HG03159 (cell line): Measurements from ENCODE around the gene ERMN.
"Not testable (repeated sequence)": the region's sequence is repeated elsewhere in the genome, so short reads cannot be mapped to it uniquely, and the experiment has no call there.

ENCODE experiments used
- ATAC-seq: cut with Tn5 transposase; IDR thresholded peaks from one replicate; pipeline ENCODE4 v1.9.1; 2021; ENCODE audit warnings: mild to moderate bottlenecking, moderate library complexity; ENCODE audit not compliant: unreplicated experiment

ERMN gene, protein sequence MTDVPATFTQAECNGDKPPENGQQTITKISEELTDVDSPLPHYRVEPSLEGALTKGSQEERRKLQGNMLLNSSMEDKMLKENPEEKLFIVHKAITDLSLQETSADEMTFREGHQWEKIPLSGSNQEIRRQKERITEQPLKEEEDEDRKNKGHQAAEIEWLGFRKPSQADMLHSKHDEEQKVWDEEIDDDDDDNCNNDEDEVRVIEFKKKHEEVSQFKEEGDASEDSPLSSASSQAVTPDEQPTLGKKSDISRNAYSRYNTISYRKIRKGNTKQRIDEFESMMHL

DNA sequence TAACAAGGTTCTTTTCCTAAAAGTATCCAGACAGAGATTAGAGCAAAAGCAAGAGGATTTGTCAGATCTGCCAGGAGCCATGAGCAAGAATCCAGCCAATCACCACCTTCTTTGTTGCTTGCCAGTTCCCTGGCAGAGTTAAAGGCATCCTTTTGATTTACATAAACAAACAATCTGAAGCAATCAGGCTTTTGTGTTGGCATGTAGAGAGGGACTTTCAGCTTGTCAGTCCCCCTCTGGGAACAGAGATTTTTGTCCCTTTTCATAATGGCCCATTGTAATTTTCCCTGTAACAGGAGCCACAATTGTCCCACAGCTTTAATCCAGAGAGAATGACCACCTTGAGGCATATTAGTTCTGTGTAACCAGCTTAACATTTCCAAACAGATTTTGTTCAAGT is at the start of gene ERMN:
TSS of gene ERMN (minus strand) at position 39 of the 400 bp plus-strand sequence. CDS start 182 bp downstream, outside the sequence.
- no peak for ATAC-seq

DNA sequence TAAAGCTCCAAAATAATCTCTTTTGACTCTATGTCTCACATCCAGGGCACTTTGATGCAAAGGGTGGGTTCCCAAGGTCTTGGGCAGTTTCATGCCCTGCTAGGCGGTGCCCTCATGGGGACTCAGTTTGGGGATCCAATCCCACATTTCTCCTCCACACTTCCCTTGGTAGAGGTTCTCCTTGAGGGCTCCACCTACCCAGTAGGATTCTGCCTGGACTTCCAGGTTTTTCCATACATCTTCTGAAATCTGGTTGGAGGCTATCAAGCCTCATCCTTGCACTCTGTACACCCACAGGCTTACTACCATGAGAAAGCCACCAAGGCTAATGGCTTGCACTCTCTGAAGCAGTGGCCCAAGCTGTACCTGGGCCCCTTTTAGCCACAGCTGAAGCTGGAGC is 49.8 kb upstream of the ERMN start:
- ATAC-seq: no peak

DNA sequence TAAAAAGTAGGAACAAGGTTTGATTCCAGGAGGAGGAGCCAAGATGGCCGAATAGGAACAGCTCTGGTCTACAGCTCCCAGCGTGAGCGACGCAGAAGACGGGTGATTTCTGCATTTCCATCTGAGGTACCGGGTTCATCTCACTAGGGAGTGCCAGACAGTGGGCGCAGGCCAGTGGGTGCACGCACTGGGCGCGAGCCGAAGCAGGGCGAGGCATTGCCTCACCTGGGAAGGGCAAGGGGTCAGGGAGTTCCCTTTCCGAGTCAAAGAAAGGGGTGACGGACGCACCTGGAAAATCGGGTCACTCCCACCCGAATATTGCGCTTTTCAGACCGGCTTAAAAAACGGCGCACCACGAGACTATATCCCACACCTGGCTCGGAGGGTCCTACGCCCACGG is 42.9 kb upstream of the ERMN start:
- ATAC-seq: not testable (repeated sequence)

DNA sequence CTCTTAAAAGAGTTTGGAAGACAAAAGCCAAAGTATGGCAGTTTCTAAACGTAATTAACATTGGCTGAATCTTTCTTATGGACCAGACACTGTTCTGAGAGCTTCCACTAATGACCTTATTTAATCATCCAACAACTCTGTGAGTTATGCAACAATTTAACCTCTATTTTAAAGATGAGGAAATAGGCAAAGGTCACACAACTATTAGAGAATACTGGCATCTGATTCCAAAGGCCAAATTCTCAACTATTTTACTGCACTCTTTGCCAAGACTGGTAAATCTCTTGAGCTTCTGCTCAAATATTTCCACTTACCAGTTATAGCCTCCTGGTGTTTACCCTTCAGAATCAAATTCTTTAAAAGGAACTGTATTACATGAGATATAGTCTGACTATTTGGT is 42.1 kb upstream of the ERMN start:
- ATAC-seq: no peak

DNA sequence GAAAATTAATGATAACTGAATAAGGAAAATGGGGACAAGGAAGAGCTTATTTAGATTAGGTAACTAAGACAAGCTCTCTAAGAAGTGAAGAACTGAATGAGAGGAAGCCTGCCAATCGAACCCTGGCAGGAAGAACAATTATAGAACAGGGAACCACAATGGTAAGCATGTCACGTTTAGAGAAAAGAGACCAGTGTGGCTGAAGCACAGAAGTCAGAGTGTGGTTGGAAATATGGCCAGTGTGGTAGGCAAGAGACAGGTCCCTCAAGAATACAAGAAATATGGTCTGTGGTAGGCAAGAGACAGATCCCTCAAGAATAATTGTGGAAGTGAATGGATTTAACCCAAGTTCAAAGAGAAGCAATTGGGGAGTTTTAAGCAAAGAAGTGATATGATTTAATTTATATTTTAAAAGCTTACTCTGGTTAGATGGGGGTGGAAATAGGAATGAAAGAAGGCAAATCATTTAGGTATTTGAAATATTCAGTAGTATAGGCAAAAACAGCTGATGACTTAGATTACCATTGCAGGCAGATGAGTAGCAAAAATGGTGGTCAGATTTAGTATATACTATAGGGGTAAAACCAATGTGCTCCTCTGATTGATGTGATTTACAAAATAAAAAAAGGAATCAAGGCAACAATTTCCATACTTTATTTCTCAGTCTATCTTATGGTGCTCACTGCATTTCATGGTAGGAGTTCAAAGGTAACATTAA is 38.8 kb upstream of the ERMN start:
- ATAC-seq: peak; percentile 73

DNA sequence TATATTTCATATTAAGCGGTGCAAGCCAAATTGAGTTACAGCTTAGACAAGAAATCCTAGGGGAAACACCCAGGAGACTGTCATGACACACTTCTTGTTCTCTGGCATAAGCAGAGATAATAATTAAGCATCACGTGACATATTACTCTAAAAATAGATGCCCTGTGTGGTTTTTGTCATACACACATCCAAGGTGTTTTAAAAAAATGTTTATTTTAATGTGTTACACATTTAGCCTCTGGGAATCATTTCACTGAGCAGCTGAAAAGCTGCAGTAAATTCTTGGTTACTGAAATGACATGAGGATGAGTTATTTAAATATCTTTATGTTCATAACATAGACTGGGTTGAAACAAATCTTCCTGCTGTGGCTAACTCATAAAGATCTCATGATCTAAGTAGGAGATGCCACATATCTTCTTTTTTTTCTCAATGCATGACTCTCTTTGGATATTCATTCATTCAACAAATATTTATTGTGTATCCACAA is 38.0 kb upstream of the ERMN start:
- ATAC-seq: peak; percentile 58

DNA sequence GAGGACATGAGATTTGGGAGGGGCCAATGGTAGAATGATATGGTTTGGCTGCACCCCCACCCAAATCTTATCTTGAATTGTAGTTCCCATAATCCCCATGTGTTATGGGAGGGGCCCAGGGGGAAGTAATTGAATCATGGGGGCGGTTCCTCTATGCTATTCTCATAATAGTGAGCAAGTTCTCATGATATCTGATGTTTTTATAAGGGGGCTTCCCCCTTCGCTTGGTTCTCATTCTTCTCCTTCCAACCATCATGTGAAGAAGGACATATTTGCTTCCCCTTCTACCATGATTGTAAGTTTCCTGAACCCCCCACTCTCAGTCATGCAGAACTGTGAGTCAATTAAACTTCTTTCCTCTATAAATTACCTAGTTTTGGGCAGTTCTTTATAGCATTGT is 37.0 kb upstream of the ERMN start:
- no peak for ATAC-seq

DNA sequence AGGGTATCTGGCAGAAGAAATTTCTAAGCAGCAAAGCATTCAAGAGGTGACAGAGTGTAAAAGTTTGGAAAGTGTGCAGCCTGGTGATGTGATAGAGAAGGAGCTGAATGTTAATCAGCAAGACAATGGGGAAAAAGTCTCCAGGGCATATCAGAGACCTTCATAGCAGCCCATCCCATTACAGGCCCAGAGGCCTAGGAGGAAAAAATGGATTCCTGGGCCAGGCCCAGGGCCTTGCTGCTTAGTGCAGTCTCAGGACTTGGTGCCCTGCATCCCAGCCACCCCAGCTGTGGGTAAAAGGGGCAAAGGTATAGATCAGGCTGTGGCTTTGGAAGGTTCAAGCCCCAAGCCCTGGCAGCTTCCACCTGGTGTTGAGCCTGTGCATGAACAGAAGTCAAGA is 35.9 kb upstream of the ERMN start:
- no peak for ATAC-seq

DNA sequence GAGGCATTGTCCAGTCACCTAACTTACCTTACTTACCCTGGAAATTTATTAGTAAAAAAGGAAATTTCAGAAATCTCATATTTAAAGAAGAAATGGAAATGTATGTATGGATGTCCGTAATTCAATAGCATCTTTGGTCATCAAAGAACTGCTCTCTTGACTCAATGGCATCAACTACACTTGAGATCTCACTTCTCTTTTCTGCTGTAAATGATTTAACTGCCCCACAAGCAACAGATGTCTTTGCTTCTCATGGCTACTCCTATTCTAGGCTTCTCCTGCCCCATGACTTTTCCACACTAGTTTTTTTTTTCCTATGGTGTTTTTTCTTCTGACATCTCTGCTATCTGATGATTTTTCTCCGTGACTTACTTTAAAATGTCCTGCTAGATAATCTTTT is 34.0 kb upstream of the ERMN start:
- ATAC-seq: peak; percentile 41

DNA sequence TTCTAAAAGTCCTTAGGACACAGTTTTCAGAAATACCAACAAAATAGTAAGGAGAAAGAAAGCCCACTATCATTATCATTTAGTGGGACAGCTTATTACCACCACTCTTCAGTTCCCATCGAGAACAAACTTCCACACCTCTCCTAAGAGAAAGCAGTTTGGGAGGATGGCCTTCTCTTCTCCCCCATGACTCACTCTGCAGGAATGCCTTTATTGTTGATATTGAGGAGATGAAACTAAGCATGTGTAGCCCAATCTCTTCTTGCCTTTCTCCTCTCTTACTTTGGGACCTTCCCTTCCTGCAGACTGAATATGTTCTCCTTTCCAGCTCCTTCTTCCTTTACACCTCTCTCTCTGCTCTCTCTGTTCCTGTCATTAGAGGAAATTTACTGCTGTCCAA is 30.0 kb upstream of the ERMN start:
- ATAC-seq: no peak

DNA sequence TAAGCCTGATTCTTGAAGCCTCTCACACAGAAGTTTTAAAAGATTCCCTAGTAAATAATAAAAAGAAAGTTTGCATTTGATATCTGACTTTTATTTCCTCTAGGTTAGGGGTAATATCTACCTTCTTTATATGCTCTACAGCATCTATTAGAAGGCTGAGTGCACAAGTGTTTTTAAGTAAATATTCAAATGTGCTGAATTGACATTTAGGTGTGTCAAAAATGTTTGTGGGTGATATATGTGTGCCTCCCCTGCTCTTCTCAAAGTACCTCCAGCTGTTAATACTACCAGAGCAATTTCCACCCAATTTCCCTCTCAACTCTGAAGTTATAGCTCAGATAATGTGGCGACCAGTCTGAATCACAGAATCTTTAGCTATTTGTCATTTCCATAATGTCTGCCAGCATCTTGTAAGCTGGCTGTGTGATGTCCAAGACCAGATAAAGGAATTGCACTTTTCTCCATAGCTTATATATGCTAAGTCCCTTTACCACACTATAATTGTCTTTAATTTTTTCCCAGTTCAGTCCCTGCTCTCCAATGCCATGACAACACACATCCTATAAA is 24.4 kb upstream of the ERMN start:
- no peak for ATAC-seq

DNA sequence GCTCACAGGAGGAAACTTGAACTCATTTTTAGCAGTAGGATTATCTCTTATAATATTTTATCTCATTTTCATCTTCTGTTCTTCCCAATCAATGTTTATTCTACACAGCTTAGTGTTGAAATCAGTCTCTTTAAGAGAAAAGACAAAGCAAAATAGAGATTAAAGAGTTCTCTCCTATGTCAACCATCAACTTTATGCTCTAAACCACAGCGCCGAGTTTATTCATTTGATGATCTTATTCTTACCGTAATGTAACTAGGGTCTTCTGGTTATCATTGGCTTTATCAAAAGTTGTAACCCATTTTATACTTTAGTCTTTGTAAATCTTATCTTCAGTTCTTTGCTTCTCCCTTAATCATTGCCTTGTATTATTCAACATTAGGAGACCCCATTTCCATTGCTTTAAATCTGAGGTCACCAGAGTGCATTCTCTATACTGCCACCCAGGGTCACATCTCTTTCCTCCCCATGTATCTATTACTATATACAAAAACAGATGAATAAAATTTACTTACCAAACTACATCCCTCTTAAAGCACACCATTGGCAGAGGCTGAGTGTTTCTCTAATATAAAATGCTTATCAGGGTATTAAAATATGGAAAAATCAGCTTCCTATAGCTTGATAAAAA is 22.8 kb upstream of the ERMN start:
- no peak for ATAC-seq

DNA sequence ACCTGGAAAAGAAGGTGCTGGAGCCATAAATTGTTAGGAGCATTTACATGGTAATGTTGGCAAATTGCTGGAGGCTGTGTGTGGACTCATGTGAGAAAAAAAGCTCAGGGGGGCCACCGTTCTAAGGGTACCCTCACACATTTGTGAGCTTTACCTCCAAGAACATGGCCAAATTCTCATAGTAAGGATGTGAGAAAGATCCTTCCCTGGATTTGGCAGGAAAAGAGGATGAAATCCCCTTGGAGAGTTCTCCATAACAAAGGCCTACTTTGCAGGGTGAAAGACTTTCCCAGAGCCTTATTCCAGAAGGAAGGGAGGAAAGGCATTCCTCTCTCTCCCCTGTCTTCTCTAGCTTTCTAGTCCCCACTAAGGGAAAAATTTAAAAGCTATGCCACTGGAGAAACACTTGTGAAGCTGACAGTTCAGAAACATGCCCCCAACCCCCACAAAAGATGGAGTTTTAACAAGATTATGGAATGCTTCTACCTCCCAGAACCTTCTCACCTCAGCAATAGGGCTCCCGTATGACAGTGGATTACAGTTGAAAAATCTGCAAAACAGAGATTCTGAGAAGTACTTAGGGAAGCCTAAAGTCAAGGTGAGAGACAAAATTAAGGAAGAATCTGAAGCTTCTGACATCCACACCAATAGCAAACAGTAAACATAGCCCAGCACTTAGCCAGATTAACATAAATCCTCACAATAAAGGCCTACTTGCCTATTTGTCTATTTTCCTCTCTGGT is 20.2 kb upstream of the ERMN start:
- no peak for ATAC-seq

DNA sequence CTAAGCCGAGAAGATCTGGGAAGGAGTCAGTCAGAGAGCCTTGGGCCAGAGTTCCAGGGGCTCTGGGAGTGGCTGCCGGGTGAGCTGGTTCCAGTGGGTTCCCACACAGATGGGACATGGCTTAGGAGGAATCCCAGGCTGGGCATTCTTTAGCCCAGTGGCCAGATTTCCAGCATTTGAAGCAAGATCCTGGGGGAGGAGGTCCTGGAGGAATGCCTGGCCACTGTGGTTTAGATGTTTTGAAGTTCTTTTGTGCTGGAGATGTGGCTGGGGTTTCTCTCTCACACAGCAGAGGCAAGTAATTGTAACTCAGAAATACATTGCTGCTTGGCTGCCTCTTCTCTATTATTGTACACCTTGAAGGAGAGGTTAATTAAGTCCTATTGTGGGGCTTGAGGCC is 15.8 kb upstream of the ERMN start:
- ATAC-seq: not testable (repeated sequence)

DNA sequence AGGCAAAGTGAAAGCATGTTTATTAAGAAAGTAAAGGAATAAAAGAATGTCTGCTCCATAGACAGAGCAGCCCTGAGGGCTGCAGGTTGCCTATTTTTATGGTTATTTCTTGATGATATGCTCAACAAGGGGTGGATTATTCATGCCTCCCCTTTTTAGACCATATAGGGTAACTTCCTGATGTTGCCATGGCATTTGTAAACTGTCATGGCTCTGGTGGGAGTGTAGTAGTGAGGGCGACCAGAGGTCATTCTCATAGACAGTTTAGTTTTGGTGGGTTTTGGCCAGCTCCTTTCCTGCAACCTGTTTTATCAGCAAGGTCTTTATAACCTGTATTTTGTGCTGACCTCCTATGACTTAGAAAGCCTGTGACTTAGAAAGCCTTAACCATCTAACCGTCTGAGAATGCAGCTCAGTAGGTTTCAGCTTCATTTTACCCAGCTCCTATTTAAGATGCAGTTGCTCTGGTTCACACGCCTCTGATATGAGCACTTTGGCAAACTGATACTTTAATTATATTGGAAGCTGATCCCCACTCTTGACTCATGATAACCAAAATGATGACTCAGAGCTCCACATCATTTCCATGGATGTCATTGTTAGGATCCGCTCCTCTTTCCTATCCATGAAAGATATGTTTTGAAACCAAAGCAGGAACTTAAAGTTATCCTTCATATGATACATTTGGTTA is 14.5 kb upstream of the ERMN start:
- no peak for ATAC-seq

DNA sequence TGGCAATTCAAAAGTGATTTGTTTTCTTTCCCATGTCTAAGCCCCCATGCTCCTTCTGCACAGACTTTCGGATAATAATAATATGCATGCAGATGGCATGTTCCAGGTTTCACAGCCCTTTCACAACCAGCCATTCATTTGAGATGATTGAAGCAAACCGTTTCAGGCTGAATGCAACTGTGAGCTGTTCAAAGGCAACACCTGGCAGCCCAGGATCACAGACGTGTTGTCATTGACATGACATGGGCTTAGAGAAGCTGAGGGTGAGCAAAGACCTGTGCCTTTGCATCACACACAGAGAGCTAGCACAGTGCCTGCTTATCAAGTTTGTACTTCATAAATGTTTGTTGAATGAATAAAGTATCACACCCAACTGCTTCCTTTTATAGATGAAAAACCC is 12.4 kb upstream of the ERMN start:
- no peak for ATAC-seq

DNA sequence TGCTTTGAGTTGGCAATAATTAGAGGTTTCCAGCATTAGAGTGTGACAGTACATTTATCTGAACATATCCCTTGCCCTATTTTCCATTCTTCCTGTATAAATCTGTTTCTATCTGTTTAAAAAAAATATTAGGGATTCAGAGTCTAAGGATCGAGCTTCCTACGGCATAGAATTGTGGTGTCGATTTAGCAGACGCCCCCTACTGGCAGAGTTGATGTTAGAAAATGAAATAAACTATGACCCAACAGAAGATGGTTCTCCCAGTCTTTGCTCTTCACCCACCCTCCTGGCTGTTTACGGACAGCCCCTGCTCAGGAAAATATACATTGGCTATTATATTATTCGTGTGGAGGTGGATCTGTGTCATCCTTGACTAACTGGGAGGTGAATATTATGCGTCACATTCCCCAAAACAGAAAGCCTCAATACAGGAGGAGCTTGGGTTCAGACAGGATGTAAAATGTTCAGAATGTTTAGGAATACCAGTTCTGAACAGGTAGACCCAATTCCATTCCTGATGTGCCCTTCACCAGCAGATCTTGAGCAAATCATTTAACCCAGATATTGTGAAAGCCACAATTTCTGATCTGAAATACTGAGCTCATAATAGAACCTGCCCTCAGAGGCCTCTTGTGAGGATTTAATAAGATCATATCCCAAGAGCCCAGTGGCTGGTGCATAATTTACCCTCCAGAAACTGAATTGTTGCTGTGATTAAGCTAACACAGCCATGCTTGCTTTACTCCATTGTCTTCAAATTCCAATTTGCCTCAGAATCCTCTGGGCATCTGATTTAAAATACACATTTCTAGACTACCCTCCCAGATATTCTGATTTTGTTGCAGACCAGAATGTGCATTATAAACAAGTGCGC is 10.8 kb upstream of the ERMN start:
- ATAC-seq: peak; percentile 48

DNA sequence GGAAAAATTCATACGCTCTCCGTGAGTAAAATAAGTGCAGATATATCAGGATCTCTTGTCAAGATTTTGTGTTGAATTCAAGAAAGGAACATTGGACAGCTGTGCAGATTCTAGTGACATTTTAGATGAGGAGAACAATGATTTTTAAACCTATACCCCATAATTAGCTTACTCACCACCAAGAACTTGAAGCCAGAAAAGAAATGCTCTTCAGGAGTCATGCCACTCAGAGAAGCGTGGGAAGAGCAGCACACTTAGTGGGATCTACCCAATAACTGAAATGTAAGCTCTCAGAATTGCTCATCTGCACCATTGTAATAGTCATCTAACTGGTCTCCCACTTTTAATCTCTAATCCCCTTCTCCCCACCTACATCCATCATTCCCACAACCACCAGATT is 9.2 kb upstream of the ERMN start:
- no peak for ATAC-seq

DNA sequence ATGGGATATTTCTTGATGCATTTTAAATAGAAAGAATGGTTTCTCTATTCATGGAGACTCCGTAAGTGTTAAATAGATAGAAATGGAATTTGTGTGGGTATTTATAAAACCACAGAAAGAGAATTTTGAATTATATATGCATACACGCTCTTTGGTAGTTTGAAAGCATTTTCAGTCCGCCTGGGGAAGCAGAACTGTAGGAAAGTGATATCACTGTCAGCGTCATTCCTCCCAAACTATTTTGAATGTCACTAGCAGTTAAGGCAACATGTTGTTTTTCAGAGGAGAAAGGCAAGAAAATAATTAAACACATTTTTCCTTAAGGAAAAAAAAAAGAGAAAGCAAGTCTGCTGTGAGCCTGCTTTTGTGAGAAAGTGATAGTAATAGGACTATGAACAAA is 8.7 kb upstream of the ERMN start:
- ATAC-seq: no peak
